GM06990 (cell line): ENCODE results near the gene SGF29.
A peak's percentile ranks its signal among the peaks of the same experiment; 100 is the strongest.
"Not testable (repeated sequence)": the region's sequence is repeated elsewhere in the genome, so short reads cannot be mapped to it uniquely, and the experiment has no call there.

Source experiments
- DNase-seq: peaks from one replicate; pipeline ENCODE4 v3.0.0-alpha.2; 2011; ENCODE audit not compliant: insufficient read length; ENCODE audit errors: extremely low read depth
- H3K27me3 ChIP-seq: replicated peaks from 2 replicates; pipeline ENCODE4 v1.6.0; 2011; ENCODE audit warnings: low read length; ENCODE audit not compliant: control insufficient read depth, insufficient read depth
- H3K36me3 ChIP-seq: 2 replicates; pipeline ENCODE4 v1.5.1; 2011; ENCODE audit warnings: low read length; ENCODE audit not compliant: control insufficient read depth, insufficient read depth
- H3K4me3 ChIP-seq: replicated peaks from 2 replicates; pipeline ENCODE4 v1.5.1; 2011; ENCODE audit warnings: low read depth, mild to moderate bottlenecking, control low read depth, low read length
- TF ChIP-seq, protein P1 (sequence below): IDR thresholded peaks from 2 replicates; pipeline ENCODE4 v1.5.1; 2011; ENCODE audit warnings: low read length, control low read depth, mild to moderate bottlenecking, inconsistent platforms; ENCODE audit not compliant: insufficient read depth, poor library complexity, severe bottlenecking

Gene SGF29

DNA sequence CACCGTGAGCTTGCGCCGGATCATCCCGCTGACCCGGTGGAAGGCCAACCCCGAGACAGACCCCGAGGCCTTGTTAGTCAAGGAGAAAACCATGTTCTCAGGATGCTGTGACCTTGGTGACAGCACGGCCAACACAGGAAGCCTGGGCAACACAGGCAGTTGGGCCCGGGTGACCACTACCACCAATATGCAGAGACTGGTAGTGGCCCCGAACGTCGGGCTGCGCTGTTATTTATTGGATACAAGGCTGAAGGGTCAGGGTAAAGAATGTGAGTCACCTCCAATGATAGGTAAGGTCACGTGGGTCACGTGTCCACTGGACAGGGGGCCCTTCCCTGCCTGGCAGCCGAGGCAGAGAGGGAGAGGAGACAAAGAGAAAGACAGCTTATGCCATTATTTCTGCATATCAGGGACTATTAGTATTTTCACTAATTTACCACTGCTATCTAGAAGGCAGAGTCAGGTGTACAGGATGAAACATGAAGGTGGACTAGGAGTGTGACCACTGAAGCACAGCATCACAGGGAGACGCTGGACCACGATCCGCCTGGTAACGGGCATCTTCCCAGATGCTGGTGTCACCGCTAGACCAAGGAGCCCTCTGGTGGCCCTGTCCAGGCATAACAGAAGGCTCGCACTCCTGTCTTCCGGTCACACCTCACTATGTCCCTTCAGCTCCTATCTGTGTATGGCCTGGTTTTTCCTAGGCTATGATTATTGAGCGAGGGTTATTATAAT is 61.9 kb downstream of the SGF29 start:
- not testable (repeated sequence) for DNase-seq

GRCh38 chr16:28616224-28616577 is 62.5 kb downstream of the SGF29 start:
- not testable (repeated sequence) for H3K36me3 ChIP-seq, H3K27me3 ChIP-seq, DNase-seq, H3K4me3 ChIP-seq

More for the DNA sequence above, 61.9 kb downstream of the SGF29 start:
- not testable (repeated sequence) for H3K36me3 ChIP-seq, H3K4me3 ChIP-seq, H3K27me3 ChIP-seq
- TF ChIP-seq, protein P1, sequence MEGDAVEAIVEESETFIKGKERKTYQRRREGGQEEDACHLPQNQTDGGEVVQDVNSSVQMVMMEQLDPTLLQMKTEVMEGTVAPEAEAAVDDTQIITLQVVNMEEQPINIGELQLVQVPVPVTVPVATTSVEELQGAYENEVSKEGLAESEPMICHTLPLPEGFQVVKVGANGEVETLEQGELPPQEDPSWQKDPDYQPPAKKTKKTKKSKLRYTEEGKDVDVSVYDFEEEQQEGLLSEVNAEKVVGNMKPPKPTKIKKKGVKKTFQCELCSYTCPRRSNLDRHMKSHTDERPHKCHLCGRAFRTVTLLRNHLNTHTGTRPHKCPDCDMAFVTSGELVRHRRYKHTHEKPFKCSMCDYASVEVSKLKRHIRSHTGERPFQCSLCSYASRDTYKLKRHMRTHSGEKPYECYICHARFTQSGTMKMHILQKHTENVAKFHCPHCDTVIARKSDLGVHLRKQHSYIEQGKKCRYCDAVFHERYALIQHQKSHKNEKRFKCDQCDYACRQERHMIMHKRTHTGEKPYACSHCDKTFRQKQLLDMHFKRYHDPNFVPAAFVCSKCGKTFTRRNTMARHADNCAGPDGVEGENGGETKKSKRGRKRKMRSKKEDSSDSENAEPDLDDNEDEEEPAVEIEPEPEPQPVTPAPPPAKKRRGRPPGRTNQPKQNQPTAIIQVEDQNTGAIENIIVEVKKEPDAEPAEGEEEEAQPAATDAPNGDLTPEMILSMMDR = peak; percentile 57

DNA sequence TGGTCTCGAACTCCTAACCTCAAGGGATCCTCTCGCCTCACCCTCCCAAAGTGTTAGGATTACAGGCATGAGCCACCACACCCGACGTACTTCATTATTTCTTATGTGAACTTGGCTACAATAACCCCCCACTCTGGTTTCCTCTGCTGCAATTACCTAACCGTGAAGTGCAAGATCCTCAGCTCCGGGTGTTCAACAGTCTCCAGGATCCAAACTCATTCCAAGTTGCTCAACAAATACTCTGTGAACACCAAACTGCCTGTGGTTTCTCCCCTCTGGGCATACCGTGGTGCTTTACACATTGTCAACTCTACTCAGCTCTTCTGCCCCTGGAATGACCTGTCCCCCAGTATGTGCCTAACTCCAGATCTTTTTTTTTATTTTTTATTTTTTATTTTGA is 62.9 kb downstream of the SGF29 start:
- TF ChIP-seq, protein P1 = no peak
- H3K27me3 ChIP-seq = no peaks in the 10 kb centered on the region; the same call in 1 of the 2 replicates
- no peak overlapping the region for H3K4me3 ChIP-seq
- H3K36me3 ChIP-seq = no peaks in the 10 kb centered on the region
- no peak for DNase-seq

DNA sequence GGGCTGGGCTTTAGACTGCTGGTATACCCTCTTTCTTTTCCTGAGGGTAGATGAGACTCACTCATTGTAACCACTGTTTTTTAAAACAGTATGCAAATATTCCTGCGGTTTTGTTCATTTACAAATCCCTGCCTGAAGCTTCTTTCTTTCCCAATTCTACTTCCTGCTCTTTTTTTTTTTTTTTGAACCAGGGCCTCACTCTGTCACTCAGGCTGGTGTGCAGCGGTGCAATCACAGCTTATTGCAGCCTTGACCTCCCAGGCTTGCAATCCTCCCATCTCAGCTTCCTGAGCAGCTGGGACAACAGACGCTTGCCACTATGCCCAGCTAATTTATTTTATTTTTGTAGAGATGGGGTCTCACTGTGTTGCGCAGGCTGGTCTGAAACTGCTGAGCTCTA is 64.2 kb downstream of the SGF29 start:
- H3K27me3 ChIP-seq = no peaks in the 10 kb centered on the region; the same call in 1 of the 2 replicates
- no peak overlapping the region for H3K4me3 ChIP-seq
- no peaks in the 10 kb centered on the region for H3K36me3 ChIP-seq
- TF ChIP-seq, protein P1 = no peak
- no peak for DNase-seq

DNA sequence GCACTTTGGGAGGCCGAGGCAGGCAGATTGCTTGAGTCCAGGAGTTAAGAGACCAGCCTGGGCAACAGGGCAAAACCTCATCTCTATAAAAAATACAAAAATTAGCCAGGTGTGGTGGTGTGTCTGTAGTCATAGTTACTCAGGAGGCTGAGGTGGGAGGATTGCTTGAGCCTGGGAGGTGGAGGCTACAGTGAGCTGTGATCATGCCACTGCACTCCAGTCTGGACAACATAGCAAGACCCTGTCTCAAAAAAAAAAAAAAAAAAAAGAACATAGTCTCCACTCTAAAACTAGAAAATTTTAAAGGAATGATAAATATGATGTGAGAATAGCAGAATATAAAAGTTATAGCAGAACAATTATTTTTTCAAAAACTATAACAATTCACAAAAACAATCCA is 66.6 kb downstream of the SGF29 start:
- not testable (repeated sequence) for H3K27me3 ChIP-seq, DNase-seq, H3K4me3 ChIP-seq, H3K36me3 ChIP-seq

DNA sequence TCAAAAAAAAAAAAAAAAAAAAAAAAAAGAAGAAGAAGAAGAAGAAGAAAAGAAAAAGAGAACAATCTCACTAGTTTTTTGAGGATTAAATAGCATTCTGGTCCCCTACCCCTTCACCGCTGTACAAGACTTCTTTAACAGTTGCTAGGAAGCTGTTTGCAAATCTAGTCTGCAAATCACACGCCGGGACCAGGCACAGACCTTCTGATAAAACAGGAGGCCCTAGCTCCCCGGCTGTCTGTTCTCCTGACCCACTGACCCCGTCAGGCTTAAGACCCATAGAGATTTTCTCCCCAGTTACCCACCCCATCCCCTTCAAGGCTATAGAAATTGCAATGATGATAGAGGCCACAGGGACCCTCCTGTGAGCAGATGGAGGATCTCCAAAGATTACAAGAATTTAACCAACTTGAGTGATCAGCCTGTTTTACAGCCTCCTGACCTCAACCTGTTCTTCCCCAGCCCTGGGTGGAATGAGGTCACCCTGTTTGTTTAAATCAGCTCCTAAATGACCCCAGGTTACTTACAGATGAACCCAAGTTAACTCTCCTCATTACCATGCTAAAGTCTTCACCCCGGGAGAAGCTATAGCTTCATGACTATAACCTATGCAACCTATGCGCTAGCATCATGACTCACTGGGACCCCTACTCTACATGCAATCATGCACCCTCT is 67.9 kb downstream of the SGF29 start:
- Histone ChIP-seq H3K27me3 (no peaks in the 10 kb centered on the region; the same call in 1 of the 2 replicates), H3K36me3 (no peaks in the 10 kb centered on the region), H3K4me3 (no peak overlapping the region)
- TF ChIP-seq, protein P1 = no peak
- no peak for DNase-seq

DNA sequence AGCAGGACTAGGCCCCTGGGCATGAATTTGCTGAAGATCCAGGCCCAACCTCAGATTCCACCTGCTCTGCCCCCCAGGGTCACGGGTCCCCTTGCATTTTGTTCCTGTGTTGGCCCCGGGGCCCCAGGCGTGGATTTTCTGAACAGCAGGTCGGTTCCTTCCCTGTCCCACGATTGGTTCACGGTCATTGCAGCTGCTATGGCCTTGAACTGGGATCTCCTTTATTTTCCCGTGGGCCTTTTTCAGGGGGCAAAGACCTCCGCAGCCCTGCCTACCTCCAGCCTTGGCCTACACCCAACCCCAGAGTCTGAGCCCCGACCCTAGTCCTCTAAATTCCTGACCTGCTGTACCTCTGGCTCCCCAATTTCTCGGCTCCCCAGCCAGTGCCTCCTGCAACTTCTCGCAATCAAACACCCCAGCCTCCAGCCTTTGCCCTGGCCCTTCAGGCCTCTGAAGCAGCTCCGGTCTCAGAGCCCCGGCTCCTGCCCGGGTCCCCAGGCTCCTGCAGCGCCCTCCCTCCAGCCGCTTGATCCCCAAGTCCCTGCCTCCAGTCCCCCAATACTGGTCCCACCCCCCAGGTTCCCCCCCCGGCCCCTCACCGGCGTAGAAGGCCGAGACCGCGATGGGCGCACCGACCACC is 68.9 kb downstream of the SGF29 start:
- H3K36me3 ChIP-seq, H3K27me3 ChIP-seq, DNase-seq: not testable (repeated sequence)
- peak overlapping the region; percentile 48; the same call in 1 of the 2 replicates for H3K4me3 ChIP-seq
